BJ (cell line): ENCODE measurements around the gene ELP4. TPM values are rescaled to one million over a fixed set of nuclear protein-coding genes. Genes with fewer than 3 reads are reported as not detected.

Experiments
- CTCF ChIA-PET: fragments of 350-600 bp; formaldehyde crosslinking; extraction: SDS; loops from one replicate; lab custom pipeline; 2021; ENCODE audit warnings: antibody characterized with exemption, inconsistent platforms; lab: Yijun Ruan, JAX
- POLR2A ChIA-PET: fragments of 300-600 bp; sonication (Branson Sonifier 250); formaldehyde crosslinking; extraction: SDS; loops from one replicate; lab custom pipeline; 2021; ENCODE audit warnings: antibody characterized with exemption; lab: Charles Lee
- DNase-seq: peaks from one replicate; pipeline ENCODE4 v3.0.0-alpha.2; 2011; ENCODE audit warnings: low read depth
- H3K27me3 ChIP-seq: 2 replicates; pipeline ENCODE4 v1.6.0; 2011; ENCODE audit warnings: low read length; ENCODE audit not compliant: control insufficient read depth, insufficient read depth
- H3K36me3 ChIP-seq: 2 replicates; pipeline ENCODE4 v1.5.1; 2011; ENCODE audit warnings: low read length; ENCODE audit not compliant: control insufficient read depth, insufficient read depth
- H3K4me3 ChIP-seq: 2 replicates; pipeline ENCODE4 v1.5.1; 2011; ENCODE audit warnings: low read depth, mild to moderate bottlenecking, control low read depth, low read length
- CTCF ChIP-seq: IDR thresholded peaks from 2 replicates; pipeline ENCODE4 v1.5.1; 2011; ENCODE audit warnings: low read depth, mild to moderate bottlenecking, control low read depth, inconsistent platforms, low read length, moderate library complexity; ENCODE audit not compliant: insufficient read depth
- polyA minus RNA-seq: library from RNA; depleted of rRNA, polyadenylated mRNA; stranded (reverse); fragments of >200 nt; gene quantifications from 2 replicates; pipeline ENCODE4 v1.2.3, GENCODE V29; 2011; rRNA and poly(A)+ RNA removed
- polyA plus RNA-seq: library from polyadenylated mRNA; depleted of rRNA; stranded (reverse); fragments of >200 nt; gene quantifications from 2 replicates; pipeline ENCODE4 v1.2.3, GENCODE V29; 2011; rRNA removed

ELP4 gene
- polyA plus RNA-seq (11.8 and 17.5 TPM in 2 replicates), polyA minus RNA-seq (9.2 and 13.8 TPM in 2 replicates)

- Histone ChIP-seq H3K4me3 (peak within 1 kb of the TSS; percentile 59), H3K27me3 (no peaks in the 10 kb centered on the region), H3K36me3 (no peaks in the 10 kb centered on the region)
- POLR2A ChIA-PET: no interaction called here
- TF ChIP-seq CTCF: no peak
- DNase-seq: peak; percentile 76
- CTCF ChIA-PET: interaction anchor here (0.6 to 0.8 kb wide), 2 partner anchors 104 to 1386 kb away, joined by 3 to 5 read pairs; no protein-coding TSS in a partner anchor
Measured at GRCh38 chr11:31509429-31510345, at the start of gene ELP4, which contains the start of gene IMMP1L. Gene ELP4, plus strand, starts transcription at chr11:31509767. Its CDS starts 18 bp downstream, at chr11:31509785. Gene IMMP1L, minus strand, starts transcription at chr11:31509622. Its CDS starts 46,346 bp downstream, at chr11:31463276.

GRCh38 chr11:31464436-31464835 is 45.1 kb upstream of the ELP4 start:
- CTCF ChIA-PET: no interaction called here
- Histone ChIP-seq H3K27me3 (no peaks in the 10 kb centered on the region), H3K4me3 (no peak overlapping the region), H3K36me3 (no peaks in the 10 kb centered on the region)
- no peak for DNase-seq
- POLR2A ChIA-PET: no interaction called here
- no peak for TF ChIP-seq CTCF

- CTCF ChIA-PET: no interaction called here
Measured at GRCh38 chr11:31474083-31474482, 35.5 kb upstream of the ELP4 start.

GRCh38 chr11:31477528-31478222 is 31.9 kb upstream of the ELP4 start:
- H3K36me3 ChIP-seq: no peaks in the 10 kb centered on the region
- H3K4me3 ChIP-seq: no peak overlapping the region
- DNase-seq: no peak
- TF ChIP-seq CTCF: no peak
- CTCF ChIA-PET: interaction anchor here (0.7 to 1.5 kb wide), 4 partner anchors 11 to 481 kb away, joined by 3 to 6 read pairs (median 4); no protein-coding TSS in a partner anchor
- H3K27me3 ChIP-seq: no peaks in the 10 kb centered on the region
- POLR2A ChIA-PET: no interaction called here

More at GRCh38 chr11:31474083-31474482, 35.5 kb upstream of the ELP4 start:
- H3K27me3 ChIP-seq: no peaks in the 10 kb centered on the region
- POLR2A ChIA-PET: no interaction called here
- H3K4me3 ChIP-seq: no peak overlapping the region
- H3K36me3 ChIP-seq: no peaks in the 10 kb centered on the region
- TF ChIP-seq CTCF: no peak
- no peak for DNase-seq

- POLR2A ChIA-PET: no interaction called here
- CTCF ChIA-PET: no interaction called here
- Histone ChIP-seq H3K27me3 (no peaks in the 10 kb centered on the region), H3K36me3 (no peaks in the 10 kb centered on the region), H3K4me3 (no peak overlapping the region)
- DNase-seq: no peak
- no peak for TF ChIP-seq CTCF
Measured at GRCh38 chr11:31478223-31478590, 31.4 kb upstream of the ELP4 start.
